Measurements from ENCODE around the gene SPCS2.

The SPCS2 gene

GRCh38 chr11:74948898-74949752, at the start of gene SPCS2, which contains the start of gene XRRA1:
Gene SPCS2 (plus strand): TSS chr11:74949266. CDS start chr11:74949286, 20 bp downstream.
Gene XRRA1 (minus strand): TSS chr11:74949091. CDS start chr11:74940878, 8,213 bp downstream.
- in situ Hi-C loops (cut with MboI; ENCODE audit: low sequenced_read_pairs): loop anchor here (25.0 kb wide), 1 partner anchor 288 kb away; the partner anchor contains the start of gene TPBGL

- in situ Hi-C loops (cut with MboI; ENCODE audit: low sequenced_read_pairs): no loop called here
Measured at GRCh38 chr11:74902342-74902741, 46.7 kb upstream of the SPCS2 start.

GRCh38 chr11:74905326-74905725, 43.7 kb upstream of the SPCS2 start:
- in situ Hi-C loops (cut with MboI; ENCODE audit: low sequenced_read_pairs): no loop called here

- in situ Hi-C loops (cut with MboI; ENCODE audit: low sequenced_read_pairs): no loop called here
Measured at GRCh38 chr11:74909385-74909784, 39.7 kb upstream of the SPCS2 start.

- in situ Hi-C loops (cut with MboI; ENCODE audit: low sequenced_read_pairs): no loop called here
Measured at GRCh38 chr11:74909812-74910211, 39.3 kb upstream of the SPCS2 start.

GRCh38 chr11:74923125-74923524, 25.9 kb upstream of the SPCS2 start:
- in situ Hi-C loops (cut with MboI; ENCODE audit: low sequenced_read_pairs): no loop called here

- in situ Hi-C loops (cut with MboI; ENCODE audit: low sequenced_read_pairs): loop anchor here (25.0 kb wide), 1 partner anchor 312 kb away; the partner anchor contains the start of gene TPBGL
Measured at GRCh38 chr11:74925281-74925680, 23.8 kb upstream of the SPCS2 start.

- in situ Hi-C loops (cut with MboI; ENCODE audit: low sequenced_read_pairs): loop anchor here (25.0 kb wide), 1 partner anchor 311 kb away; the partner anchor contains the start of gene TPBGL
Measured at GRCh38 chr11:74926304-74927030, 22.6 kb upstream of the SPCS2 start.

GRCh38 chr11:74927496-74927895, 21.6 kb upstream of the SPCS2 start:
- in situ Hi-C loops (cut with MboI; ENCODE audit: low sequenced_read_pairs): loop anchor here (25.0 kb wide), 1 partner anchor 310 kb away; the partner anchor contains the start of gene TPBGL

GRCh38 chr11:74929431-74930363, 19.4 kb upstream of the SPCS2 start:
- in situ Hi-C loops (cut with MboI; ENCODE audit: low sequenced_read_pairs): loop anchor here (25.0 kb wide), 1 partner anchor 308 kb away; the partner anchor contains the start of gene TPBGL

GRCh38 chr11:74932169-74932568, 16.9 kb upstream of the SPCS2 start:
- in situ Hi-C loops (cut with MboI; ENCODE audit: low sequenced_read_pairs): loop anchor here (25.0 kb wide), 1 partner anchor 305 kb away; the partner anchor contains the start of gene TPBGL

GRCh38 chr11:74932797-74933196, 16.3 kb upstream of the SPCS2 start:
- in situ Hi-C loops (cut with MboI; ENCODE audit: low sequenced_read_pairs): loop anchor here (25.0 kb wide), 1 partner anchor 305 kb away; the partner anchor contains the start of gene TPBGL

GRCh38 chr11:74933765-74934164, 15.3 kb upstream of the SPCS2 start:
- in situ Hi-C loops (cut with MboI; ENCODE audit: low sequenced_read_pairs): loop anchor here (25.0 kb wide), 1 partner anchor 304 kb away; the partner anchor contains the start of gene TPBGL

GRCh38 chr11:74935285-74935684, 13.8 kb upstream of the SPCS2 start:
- in situ Hi-C loops (cut with MboI; ENCODE audit: low sequenced_read_pairs): loop anchor here (25.0 kb wide), 1 partner anchor 302 kb away; the partner anchor contains the start of gene TPBGL

- in situ Hi-C loops (cut with MboI; ENCODE audit: low sequenced_read_pairs): loop anchor here (25.0 kb wide), 1 partner anchor 301 kb away; the partner anchor contains the start of gene TPBGL
Measured at GRCh38 chr11:74936087-74936486, 13.0 kb upstream of the SPCS2 start.

GRCh38 chr11:74936976-74937375, 12.1 kb upstream of the SPCS2 start:
- in situ Hi-C loops (cut with MboI; ENCODE audit: low sequenced_read_pairs): loop anchor here (25.0 kb wide), 1 partner anchor 300 kb away; the partner anchor contains the start of gene TPBGL

GRCh38 chr11:74937696-74938475, 11.2 kb upstream of the SPCS2 start:
- in situ Hi-C loops (cut with MboI; ENCODE audit: low sequenced_read_pairs): loop anchor here (25.0 kb wide), 1 partner anchor 299 kb away; the partner anchor contains the start of gene TPBGL

- in situ Hi-C loops (cut with MboI; ENCODE audit: low sequenced_read_pairs): loop anchor here (25.0 kb wide), 1 partner anchor 296 kb away; the partner anchor contains the start of gene TPBGL
Measured at GRCh38 chr11:74941492-74941891, 7.6 kb upstream of the SPCS2 start.
